Stimulated activated naive B cell treated with anti-CD40 and anti-IgM and Interleukin-4, amounts not matched to agents 10 μg/mL and 1 μg/mL and 100 μg/mL, for 72 hours (primary cell): Measurements from ENCODE around the gene REEP6.

Experiments used
- ATAC-seq, 2 donors: fragments of 150-1000 bp; cut with Tn5 transposase; replicated peaks; 2 replicates each; pipeline ENCODE4 v1.10.0; 2021; ENCODE audit warnings: moderate library complexity in 1 of 2
- DNase-seq: peaks from one replicate; pipeline ENCODE4 v3.0.0; 2021
- H3K27ac Mint-ChIP-seq: one replicate; pipeline ENCODE4 v1.8.0; 2022; ENCODE audit warnings: mild to moderate bottlenecking, mixed read lengths
- H3K27me3 Mint-ChIP-seq, 2 donors: one replicate each; pipeline ENCODE4 v1.8.0; 2022; ENCODE audit warnings: mixed read lengths in 2 of 2
- H3K36me3 Mint-ChIP-seq, 2 donors: one replicate each; pipeline ENCODE4 v1.8.0; 2022; ENCODE audit warnings: mixed read lengths in 2 of 2, mild to moderate bottlenecking in 1 of 2
- H3K4me1 Mint-ChIP-seq, 2 donors: one replicate each; pipeline ENCODE4 v1.8.0; 2022; ENCODE audit warnings: mixed read lengths in 2 of 2, mild to moderate bottlenecking in 1 of 2
- H3K4me3 Mint-ChIP-seq, 2 donors: one replicate each; pipeline ENCODE4 v1.8.0; 2022; ENCODE audit warnings: mild to moderate bottlenecking in 2 of 2, mixed read lengths in 2 of 2, moderate library complexity in 1 of 2
- H3K9me3 Mint-ChIP-seq, 2 donors: one replicate each; pipeline ENCODE4 v1.8.0; 2022; ENCODE audit warnings: mixed read lengths in 2 of 2, mild to moderate bottlenecking in 1 of 2

Gene REEP6

GRCh38 chr19:1491114-1491848 is at the start of gene REEP6:
Gene REEP6, plus strand, starts transcription at chr19:1491181. Its CDS starts 89 bp downstream, at chr19:1491270.
- DNase-seq (no peak), ATAC-seq (no peak)
- H3K27me3 Mint-ChIP-seq: peaks cover 14 to 27% of the 10 kb centered on the region in 2 donors
- H3K4me1 Mint-ChIP-seq: peaks cover 9 to 14% of the 10 kb centered on the region in 2 donors
- no peaks in the 10 kb centered on the region for H3K36me3 Mint-ChIP-seq
- peak within 1 kb of the TSS; percentile 87 to 93 for H3K4me3 Mint-ChIP-seq
- no peaks in the 10 kb centered on the region for H3K9me3 Mint-ChIP-seq
- H3K27ac Mint-ChIP-seq: peak within 1 kb of the TSS; percentile 90

DNA sequence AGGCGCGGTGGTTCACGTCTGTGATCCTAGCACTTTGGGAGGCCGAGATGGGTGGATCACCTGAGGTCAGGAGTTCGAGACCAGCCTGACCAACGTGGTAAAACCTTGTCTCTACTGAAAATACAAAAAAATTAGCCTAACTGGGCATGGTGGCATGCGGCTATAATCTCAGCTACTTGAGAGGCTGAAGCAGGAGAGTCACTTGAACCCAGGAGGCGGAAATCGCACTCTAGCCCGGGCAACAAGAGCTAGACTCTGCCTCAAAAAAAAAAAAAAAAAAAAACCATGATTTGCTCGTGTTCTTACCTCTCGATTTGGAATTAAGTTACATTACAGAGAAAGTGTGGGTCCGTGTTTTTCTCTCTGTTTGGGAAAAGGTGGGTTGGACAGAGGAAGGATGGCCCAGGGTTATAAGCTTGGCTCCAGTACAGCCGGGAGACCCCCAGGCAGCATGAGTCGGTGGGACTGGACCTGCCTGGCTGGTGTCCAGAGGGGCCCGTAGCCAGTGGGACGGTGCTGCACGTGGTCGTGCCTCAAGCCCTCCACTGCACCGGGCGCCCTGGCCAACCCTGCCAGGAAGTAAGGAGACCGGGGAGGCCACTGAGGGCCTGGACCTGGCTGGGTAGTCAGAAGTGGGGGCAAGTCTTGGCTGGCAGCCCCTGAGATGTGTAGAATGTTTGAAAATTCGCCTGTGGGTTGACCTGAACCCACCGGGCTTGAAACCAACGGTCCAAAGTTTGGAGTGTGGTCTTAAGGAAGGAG is 49.1 kb upstream of the REEP6 start:
- no peaks in the 10 kb centered on the region for H3K9me3 Mint-ChIP-seq
- DNase-seq (no peak), ATAC-seq (no peak)
- peaks cover 44 to 53% of the 10 kb centered on the region in 2 donors for H3K36me3 Mint-ChIP-seq
- peaks cover 3 to 14% of the 10 kb centered on the region in 2 donors for H3K27me3 Mint-ChIP-seq
- H3K4me1 Mint-ChIP-seq: peaks cover 33 to 56% of the 10 kb centered on the region in 2 donors
- H3K27ac Mint-ChIP-seq: peak overlapping the region; percentile 83
- H3K4me3 Mint-ChIP-seq: peak overlapping the region; percentile 30 to 60

- Mint-ChIP-seq H3K27ac (peak overlapping the region; percentile 51), H3K4me3 (peak overlapping the region; percentile 76 to 83), H3K27me3 (peaks cover 28 to 42% of the 10 kb centered on the region in 2 donors), H3K36me3 (peaks cover 29 to 35% of the 10 kb centered on the region in 2 donors), H3K4me1 (peaks cover 36 to 53% of the 10 kb centered on the region in 2 donors), H3K9me3 (no peaks in the 10 kb centered on the region)
- DNase-seq (peak; percentile 69), ATAC-seq (peak; percentile 80 to 88)
These were observed 45.6 kb upstream of the REEP6 start for GRCh38 chr19:1445185-1445931.

DNA sequence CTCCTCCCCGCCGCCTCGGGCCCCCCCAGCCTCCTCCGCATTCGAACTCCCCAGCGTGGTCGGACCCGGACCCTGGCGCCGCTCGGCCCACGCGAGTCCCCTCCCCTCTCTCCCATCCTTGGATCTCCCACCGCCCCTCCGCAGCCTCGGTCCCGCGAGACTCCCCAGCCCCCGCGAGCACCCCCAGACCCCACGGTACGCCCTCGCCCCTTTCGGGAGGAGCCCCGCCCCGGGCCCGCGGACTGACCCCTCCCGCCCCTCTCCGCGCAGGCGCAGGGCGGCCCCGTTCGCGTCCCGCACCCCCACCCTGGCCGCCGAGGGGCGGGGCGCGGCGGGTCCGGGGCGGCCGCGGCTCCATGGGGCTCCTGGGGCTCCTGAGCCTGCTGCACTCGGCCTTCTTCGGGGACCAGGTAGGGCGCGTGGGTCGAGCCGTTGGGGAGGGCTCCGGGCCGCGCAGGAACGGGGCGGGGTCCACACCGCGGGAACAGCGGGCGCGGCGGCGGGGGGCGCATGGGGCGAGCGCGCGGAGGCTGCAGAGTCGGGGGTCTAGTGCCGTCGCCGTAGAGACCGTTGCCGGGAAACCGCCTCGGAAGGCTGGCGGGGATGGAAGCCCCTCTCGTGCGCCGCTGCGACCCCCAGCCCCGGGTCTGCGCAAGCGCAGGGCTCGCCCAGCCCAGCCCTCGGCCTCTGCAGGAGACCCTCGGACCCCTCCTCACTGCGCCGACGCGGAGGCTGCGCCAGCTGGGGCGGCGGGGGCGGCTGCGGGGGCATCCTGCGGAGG is 44.9 kb upstream of the REEP6 start:
- DNase-seq: no peak
- no peak for ATAC-seq
- H3K27me3 Mint-ChIP-seq: peaks cover 36 to 49% of the 10 kb centered on the region in 2 donors
- no peak overlapping the region for H3K27ac Mint-ChIP-seq
- peaks cover 22 to 28% of the 10 kb centered on the region in 2 donors for H3K36me3 Mint-ChIP-seq
- peaks cover 33 to 45% of the 10 kb centered on the region in 2 donors for H3K4me1 Mint-ChIP-seq
- no peaks in the 10 kb centered on the region for H3K9me3 Mint-ChIP-seq
- peak overlapping the region in 1 of 2 donors; percentile 83 for H3K4me3 Mint-ChIP-seq

DNA sequence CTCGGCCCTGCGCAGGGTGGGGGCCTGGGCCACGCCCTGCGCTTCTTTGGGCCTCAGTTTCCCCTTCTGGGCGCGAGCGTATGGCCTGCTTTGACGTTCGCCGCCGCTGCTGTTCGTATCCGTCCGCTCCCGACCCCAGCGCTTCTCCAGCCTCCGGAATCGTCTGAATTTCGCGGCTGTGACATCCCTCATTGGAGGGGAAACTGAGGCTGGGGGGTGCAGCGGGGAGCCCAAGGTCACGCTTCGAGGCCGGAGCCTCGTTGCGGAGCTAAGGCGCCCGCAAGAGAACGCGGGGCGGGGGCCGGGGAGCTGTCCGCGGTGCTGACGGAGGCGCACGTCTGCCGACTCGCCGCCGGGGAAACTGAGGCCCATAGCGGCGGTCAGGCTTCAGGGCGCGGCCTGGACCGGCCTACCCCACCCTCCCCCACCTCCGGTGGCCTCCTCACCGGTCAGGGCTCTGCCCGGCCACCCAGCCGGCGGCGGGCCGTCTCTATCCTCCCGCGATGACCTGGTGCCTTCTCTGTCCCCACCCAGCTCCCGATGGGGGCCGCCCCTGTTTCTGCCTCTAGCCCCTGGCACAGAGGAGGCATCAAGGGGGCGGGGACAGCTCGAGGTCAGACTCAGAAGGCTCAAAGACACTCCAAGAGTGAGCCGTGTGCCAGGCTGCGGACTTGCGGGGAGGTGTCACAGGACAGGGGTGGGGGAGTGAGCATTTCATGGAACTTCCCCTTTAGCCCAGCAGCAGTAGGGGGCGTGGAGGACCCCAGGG is 44.1 kb upstream of the REEP6 start:
- peak overlapping the region; percentile 32 to 55 for H3K4me3 Mint-ChIP-seq
- ATAC-seq: no peak
- no peak for DNase-seq
- peaks cover 31 to 37% of the 10 kb centered on the region in 2 donors for H3K4me1 Mint-ChIP-seq
- no peaks in the 10 kb centered on the region for H3K9me3 Mint-ChIP-seq
- H3K36me3 Mint-ChIP-seq: peaks cover 15 to 20% of the 10 kb centered on the region in 2 donors
- H3K27ac Mint-ChIP-seq: peak overlapping the region; percentile 80
- peaks cover 43 to 57% of the 10 kb centered on the region in 2 donors for H3K27me3 Mint-ChIP-seq

GRCh38 chr19:1447504-1447903 is 43.5 kb upstream of the REEP6 start:
- Mint-ChIP-seq H3K4me1 (peaks cover 29 to 35% of the 10 kb centered on the region in 2 donors), H3K27me3 (peaks cover 48 to 63% of the 10 kb centered on the region in 2 donors), H3K36me3 (peaks cover 10 to 14% of the 10 kb centered on the region in 2 donors), H3K4me3 (no peak overlapping the region), H3K9me3 (no peaks in the 10 kb centered on the region), H3K27ac (peak overlapping the region; percentile 80)
- DNase-seq: no peak
- ATAC-seq: no peak

- Mint-ChIP-seq H3K27ac (no peak overlapping the region), H3K27me3 (peaks cover 51 to 68% of the 10 kb centered on the region in 2 donors), H3K4me1 (peaks cover 28 to 33% of the 10 kb centered on the region in 2 donors)
These were observed 43.0 kb upstream of the REEP6 start for GRCh38 chr19:1447944-1448343.

DNA sequence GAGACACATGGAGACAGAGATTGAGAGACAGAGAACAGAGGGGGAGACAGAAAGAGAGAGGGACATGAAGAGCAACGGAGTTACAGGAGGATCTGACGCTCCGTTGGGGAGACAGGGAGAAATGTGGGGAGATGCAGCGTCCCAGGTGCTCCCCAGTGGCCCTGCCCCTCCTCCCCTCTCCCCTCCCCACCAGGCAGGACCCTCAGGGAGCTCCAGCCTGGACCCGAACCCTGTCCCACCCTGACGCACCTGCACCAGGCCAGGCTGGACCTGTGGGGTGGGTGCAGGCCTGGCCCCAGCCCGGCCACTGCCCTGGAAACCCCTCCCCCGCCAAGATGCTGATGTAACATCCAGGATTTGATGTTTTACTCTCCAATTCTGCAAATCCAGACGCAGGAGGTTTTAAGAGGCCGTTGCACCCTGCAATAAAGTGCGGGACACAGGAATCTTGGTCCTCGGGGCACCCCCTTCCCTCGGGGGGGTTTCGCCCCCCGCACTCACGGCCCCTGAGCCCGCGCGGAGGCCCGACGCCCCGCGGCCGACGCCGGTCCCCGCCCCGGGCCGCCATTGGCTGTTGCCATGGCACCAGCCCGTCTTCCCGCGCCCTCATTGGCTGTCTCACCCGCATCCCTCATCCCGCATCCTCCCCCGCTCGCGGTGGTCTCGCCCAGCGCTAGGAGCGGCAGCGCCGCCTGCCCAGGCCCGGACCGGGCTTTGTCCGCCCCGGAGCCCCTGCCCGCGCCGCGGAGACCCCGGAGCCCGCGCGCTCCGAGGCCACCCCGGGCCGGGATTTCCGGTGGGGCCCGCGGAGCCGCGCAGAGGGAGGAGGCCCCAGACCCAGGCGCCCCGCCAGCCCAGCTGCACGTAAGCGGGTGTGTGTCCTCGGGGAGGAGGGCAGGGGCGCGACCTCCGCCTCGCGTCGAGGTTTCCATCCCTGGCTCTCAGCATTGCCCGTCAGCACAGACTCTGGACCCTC is 41.2 kb upstream of the REEP6 start, which contains the start of gene APC2:
APC2 (plus strand) TSS at position 655 of the 976 bp plus-strand sequence. CDS start 2,881 bp downstream, outside the sequence.
- H3K9me3 Mint-ChIP-seq: no peaks in the 10 kb centered on the region
- H3K27ac Mint-ChIP-seq: peak within 1 kb of the TSS; percentile 75

More at GRCh38 chr19:1447944-1448343, 43.0 kb upstream of the REEP6 start:
- no peak for ATAC-seq
- no peak for DNase-seq
- Mint-ChIP-seq H3K4me3 (peak overlapping the region in 1 of 2 donors; percentile 43), H3K36me3 (peaks cover 7 to 10% of the 10 kb centered on the region in 2 donors), H3K9me3 (no peaks in the 10 kb centered on the region)

GRCh38 chr19:1450735-1451731 is 39.9 kb upstream of the REEP6 start:
- peak overlapping the region; percentile 15 for H3K27ac Mint-ChIP-seq
- H3K27me3 Mint-ChIP-seq: peaks cover 70 to 83% of the 10 kb centered on the region in 2 donors

More for the DNA sequence above, 41.2 kb upstream of the REEP6 start, which contains the start of gene APC2:
- ATAC-seq (no peak), DNase-seq (no peak)
- Mint-ChIP-seq H3K36me3 (peaks cover 7 to 8% of the 10 kb centered on the region in 2 donors), H3K27me3 (peaks cover 61 to 79% of the 10 kb centered on the region in 2 donors), H3K4me1 (peaks cover 32 to 40% of the 10 kb centered on the region in 2 donors), H3K4me3 (peak within 1 kb of the TSS; percentile 8 to 20)

DNA sequence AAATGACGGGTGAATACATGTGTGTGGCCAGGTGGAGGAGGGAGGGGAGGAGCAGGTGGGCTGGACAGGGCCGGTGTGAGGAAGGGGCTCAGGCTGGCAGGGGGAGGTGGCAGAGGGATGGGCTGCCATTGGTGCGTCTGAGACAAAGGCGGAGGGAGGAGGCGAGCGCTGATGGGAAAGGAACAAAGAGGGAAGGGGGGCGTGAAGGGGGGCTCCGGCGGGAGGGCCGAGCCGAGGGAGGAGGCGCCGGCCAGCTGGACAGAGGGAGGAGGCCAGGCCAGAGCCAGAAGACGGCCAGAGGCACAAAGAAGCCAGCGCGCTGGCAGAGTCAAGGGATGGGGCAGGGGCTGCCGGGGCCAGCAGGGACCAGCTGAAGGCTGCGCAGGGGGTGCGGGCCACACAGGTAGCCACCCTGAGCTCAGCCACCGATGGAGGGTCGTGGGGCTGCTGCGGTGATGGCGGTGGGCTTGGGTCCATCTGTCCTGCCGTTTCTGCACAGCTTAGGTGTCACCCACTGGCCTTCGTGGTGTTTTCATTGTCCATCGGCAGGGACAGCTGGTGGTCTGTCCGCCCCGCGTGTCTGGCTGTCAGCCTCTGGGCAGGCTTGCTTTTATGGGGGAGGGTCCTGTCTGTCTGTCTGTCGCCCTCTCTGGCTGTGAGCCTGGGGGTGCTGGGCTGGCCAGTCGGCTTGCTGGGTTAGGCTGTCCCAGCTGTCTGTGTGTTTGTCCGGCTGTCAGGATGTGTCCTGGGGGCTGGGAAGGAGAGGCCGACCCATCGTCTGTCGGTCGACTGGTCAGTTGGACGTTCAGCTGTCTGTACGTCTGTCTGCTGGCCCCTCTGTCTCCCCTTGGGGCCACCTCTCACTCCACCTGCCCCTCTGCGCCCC is 38.8 kb upstream of the REEP6 start:
- H3K27me3 Mint-ChIP-seq: peaks cover 69 to 82% of the 10 kb centered on the region in 2 donors
- H3K4me1 Mint-ChIP-seq: peaks cover 31 to 39% of the 10 kb centered on the region in 2 donors
- DNase-seq (no peak), ATAC-seq (no peak)
- peaks cover 4 to 5% of the 10 kb centered on the region in 2 donors for H3K9me3 Mint-ChIP-seq
- H3K36me3 Mint-ChIP-seq: peaks cover 8% of the 10 kb centered on the region in 2 donors
- no peak overlapping the region for H3K4me3 Mint-ChIP-seq
- peak overlapping the region; percentile 31 for H3K27ac Mint-ChIP-seq

More at GRCh38 chr19:1450735-1451731, 39.9 kb upstream of the REEP6 start:
- peaks cover 4 to 5% of the 10 kb centered on the region in 2 donors for H3K9me3 Mint-ChIP-seq
- H3K4me3 Mint-ChIP-seq: no peak overlapping the region
- DNase-seq (no peak), ATAC-seq (no peak)
- peaks cover 8% of the 10 kb centered on the region in 2 donors for H3K36me3 Mint-ChIP-seq
- peaks cover 32 to 43% of the 10 kb centered on the region in 2 donors for H3K4me1 Mint-ChIP-seq
